GM12878 (cell line): ENCODE measurements around the gene ARL4D. TPM values are rescaled to one million over a fixed set of nuclear protein-coding genes. Genes with fewer than 3 reads are reported as not detected.
A peak's percentile ranks its signal among the peaks of the same experiment; 100 is the strongest.

Source experiments
- ATAC-seq: fragments of 200-7000 bp; cut with Tn5 transposase; 3 replicates; pipeline ENCODE4 v1.9.1; 2020; ENCODE audit warnings: mild to moderate bottlenecking, moderate library complexity
- BruUV-seq: library from RNA; stranded (reverse); fragments of 400-500 nt; replicated peaks from 2 replicates; lab custom pipeline; 2021; lab: Mats Ljungman, UMichigan
- CTCF ChIA-PET: fragments of 300-600 bp; sonication (Branson Sonifier 250); formaldehyde crosslinking; extraction: SDS; loops from one replicate; lab custom pipeline; 2021; ENCODE audit warnings: inconsistent platforms; lab: Yijun Ruan, JAX
- POLR2A ChIA-PET: fragments of 350-600 bp; formaldehyde crosslinking; extraction: SDS; loops from one replicate; lab custom pipeline; 2021; ENCODE audit warnings: inconsistent platforms; lab: Charles Lee
- RAD21 ChIA-PET: fragments of 300-600 bp; sonication (Branson Sonifier 250); formaldehyde crosslinking; loops from one replicate; lab custom pipeline; 2023; ENCODE audit warnings: antibody characterized with exemption; ENCODE audit not compliant: unreplicated experiment; lab: Charles Lee
- SMC1A ChIA-PET: fragments of 300-600 bp; sonication (Branson Sonifier 250); formaldehyde crosslinking; loops from one replicate; lab custom pipeline; 2023; ENCODE audit not compliant: unreplicated experiment, uncharacterized antibody; lab: Charles Lee
- DNase-seq: peaks from one replicate; pipeline ENCODE4 v3.0.0-alpha.2; 2011; ENCODE audit warnings: low read depth, low spot score
- FAIRE-seq: peaks from 3 replicates; lab custom pipeline; 2011; peaks lifted over from hg19 to GRCh38; lab: Jason Lieb, UNC
- H2AFZ ChIP-seq: 2 replicates; pipeline ENCODE4 v1.6.0; 2011; ENCODE audit warnings: low read depth, low read length, control low read depth; ENCODE audit not compliant: control insufficient read depth
- H3K27ac ChIP-seq: 2 replicates; pipeline ENCODE4 v1.5.1; 2011; ENCODE audit warnings: control low read depth; ENCODE audit not compliant: control insufficient read depth, insufficient read depth
- H3K27me3 ChIP-seq, 2 experiments: replicated peaks in 1 of 2; 2 replicates each; pipeline versions ENCODE4 v1.6.0 to v1.6.1; 2011; ENCODE audit warnings: low read length in 1 of 2; ENCODE audit not compliant: control insufficient read depth in 2 of 2, insufficient read depth in 2 of 2
- H3K36me3 ChIP-seq, 2 experiments: 2 replicates each; pipeline ENCODE4 v1.5.1; 2011; ENCODE audit warnings: low read length in 1 of 2; ENCODE audit not compliant: control insufficient read depth in 2 of 2, insufficient read depth in 2 of 2
- H3K4me1 ChIP-seq: 2 replicates; pipeline ENCODE4 v1.6.1; 2011; ENCODE audit warnings: mild to moderate bottlenecking, low read length, moderate library complexity, mixed read lengths; ENCODE audit not compliant: control insufficient read depth, insufficient read depth
- H3K4me2 ChIP-seq: 2 replicates; pipeline ENCODE4 v1.6.0; 2011; ENCODE audit warnings: control low read depth; ENCODE audit not compliant: control insufficient read depth, insufficient read depth
- H3K4me3 ChIP-seq: fragments of 200-600 bp; sonication (generic); 2 replicates; pipeline ENCODE4 v1.5.1; 2016
- H3K79me2 ChIP-seq: 2 replicates; pipeline ENCODE4 v1.6.0; 2011; ENCODE audit warnings: low read length; ENCODE audit not compliant: control insufficient read depth, insufficient read depth
- H3K9ac ChIP-seq: 2 replicates; pipeline ENCODE4 v1.8.0; 2011; ENCODE audit warnings: low read length, control low read depth, mixed read lengths; ENCODE audit not compliant: control insufficient read depth, insufficient read depth
- H3K9me3 ChIP-seq: replicated peaks from 3 replicates; pipeline ENCODE4 v1.5.1; 2011; ENCODE audit warnings: mild to moderate bottlenecking, low read length; ENCODE audit not compliant: control insufficient read depth, insufficient read depth
- H4K20me1 ChIP-seq: 2 replicates; pipeline ENCODE4 v1.6.0; 2011; ENCODE audit not compliant: control insufficient read depth, insufficient read depth
- ATF7 ChIP-seq: fragments of 450-650 bp; IDR thresholded peaks from 2 replicates; pipeline ENCODE4 v1.6.1; 2016; ENCODE audit warnings: low read depth, mild to moderate bottlenecking
- BMI1 ChIP-seq: fragments of 450-650 bp; IDR thresholded peaks from 2 replicates; pipeline ENCODE4 v1.6.1; 2016; ENCODE audit warnings: mild to moderate bottlenecking, moderate library complexity, borderline replicate concordance
- CBX5 ChIP-seq: sonication (generic); IDR thresholded peaks from 2 replicates; pipeline ENCODE4 v1.6.1; 2016; ENCODE audit warnings: low read depth, moderate library complexity, mild to moderate bottlenecking, inconsistent platforms
- HDGF ChIP-seq: fragments of 450-650 bp; IDR thresholded peaks from 2 replicates; pipeline ENCODE4 v1.6.1; 2016; ENCODE audit warnings: antibody characterized with exemption
- MEF2B ChIP-seq: fragments of 450-650 bp; IDR thresholded peaks from 2 replicates; pipeline ENCODE4 v1.6.1; 2018; ENCODE audit warnings: mild to moderate bottlenecking, moderate library complexity; ENCODE audit not compliant: partially characterized antibody, poor library complexity, severe bottlenecking
- NFXL1 ChIP-seq: fragments of 450-650 bp; IDR thresholded peaks from 2 replicates; pipeline ENCODE4 v1.6.1; 2017; ENCODE audit warnings: antibody characterized with exemption, mild to moderate bottlenecking, borderline replicate concordance
- POLR2AphosphoS2 ChIP-seq: IDR thresholded peaks from 2 replicates; pipeline ENCODE4 v1.6.1; 2011; ENCODE audit warnings: low read depth, mild to moderate bottlenecking, low read length, improper control_type of control experiment, moderate library complexity
- POLR2AphosphoS5 ChIP-seq: IDR thresholded peaks from 2 replicates; pipeline ENCODE4 v1.6.1; 2011; ENCODE audit warnings: mild to moderate bottlenecking, low read length, inconsistent platforms
- RFX5 ChIP-seq: IDR thresholded peaks from 2 replicates; pipeline ENCODE4 v1.6.1; 2011; ENCODE audit warnings: low read depth, low read length, improper control_type of control experiment
- SMARCA5 ChIP-seq: fragments of 450-650 bp; IDR thresholded peaks from 2 replicates; pipeline ENCODE4 v1.6.1; 2017; ENCODE audit warnings: mild to moderate bottlenecking
- SPI1 ChIP-seq: IDR thresholded peaks from 2 replicates; pipeline ENCODE4 v1.6.1; 2011; ENCODE audit warnings: low read depth, mild to moderate bottlenecking, low read length, moderate library complexity, borderline replicate concordance; ENCODE audit not compliant: insufficient read depth
- SUZ12 ChIP-seq: fragments of 200-600 bp; sonication (generic); IDR thresholded peaks from one replicate; pipeline ENCODE4 v1.6.1; 2018; ENCODE audit warnings: antibody characterized with exemption, mild to moderate bottlenecking; ENCODE audit not compliant: unreplicated experiment
- TCF3 ChIP-seq: IDR thresholded peaks from 2 replicates; pipeline ENCODE4 v1.6.1; 2012; ENCODE audit warnings: low read depth, mild to moderate bottlenecking, low read length, borderline replicate concordance; ENCODE audit not compliant: insufficient read depth
- WRNIP1 ChIP-seq: IDR thresholded peaks from 2 replicates; pipeline ENCODE4 v1.6.1; 2011; ENCODE audit warnings: low read depth, low read length, improper control_type of control experiment, borderline replicate concordance
- YBX1 ChIP-seq: fragments of 450-650 bp; IDR thresholded peaks from 2 replicates; pipeline ENCODE4 v1.6.1; 2016; ENCODE audit warnings: antibody characterized with exemption
- ZBTB40 ChIP-seq: fragments of 450-650 bp; IDR thresholded peaks from 2 replicates; pipeline ENCODE4 v1.6.1; 2016; ENCODE audit warnings: mild to moderate bottlenecking, moderate library complexity, borderline replicate concordance
- WGBS: methylation state at CpG from one replicate; pipeline ENCODE4 v1.1.6; 2016; ENCODE audit warnings: low lambda C conversion rate; ENCODE audit not compliant: insufficient replicate concordance, insufficient coverage; ENCODE audit errors: missing lambda C conversion rate; 5-methylcytosine and 5-hydroxymethylcytosine counted together
- in situ Hi-C: fragments of 300-500 bp; cut with MboI; formaldehyde crosslinking; loops from 9 replicates; pipeline ENCODE4 v1.14.3; 2018; ENCODE audit warnings: mixed read lengths
- intact Hi-C: fragments of 100-400 bp; cut with micrococcal nuclease; formaldehyde crosslinking; loops from one replicate; pipeline ENCODE4 v1.14.2; 2022; ENCODE audit not compliant: unreplicated experiment
- polyA plus RNA-seq, 11 experiments: library from polyadenylated mRNA; depleted of rRNA in 4 of 11; unstranded in 6 of 11; stranded (reverse) in 5 of 11; fragments of >200 nt; fragmentation: Nextera tagmentation in 4 of 11; fragmentation: Illumina TruSeq in 1 of 11; extraction: Ambion mirVana in 4 of 11; extraction: Trizol in 1 of 11; gene quantifications; 1 replicate in 1 of 11; 2 replicates in 10 of 11; pipeline versions ENCODE4 v1.2.1 to v1.2.3, GENCODE V29; 2011 to 2016; ENCODE audit warnings: inconsistent platforms in 2 of 11, missing spikeins in 2 of 11, low read depth in 1 of 11
- total RNA-seq, 4 experiments: library from RNA; depleted of rRNA in 3 of 4; stranded (reverse); fragments of >200 nt in 3 of 4; fragmentation: Illumina TruSeq in 1 of 4; extraction: Trizol in 1 of 4; gene quantifications; 2 replicates each; pipeline versions ENCODE4 v1.2.1 to v1.2.3, GENCODE V29; 2013 to 2021
- TF ChIP-seq, protein P1 (sequence below): fragments of 450-650 bp; IDR thresholded peaks from 2 replicates; pipeline ENCODE4 v1.6.1; 2017; ENCODE audit warnings: mild to moderate bottlenecking

The ARL4D gene
- total and polyA plus RNA-seq, 10 of the 15 experiments (the other 5 are each of a cell fraction or from before 2014, with no cell fraction given): 0.10 to 1.5 (median 0.75) TPM

DNA sequence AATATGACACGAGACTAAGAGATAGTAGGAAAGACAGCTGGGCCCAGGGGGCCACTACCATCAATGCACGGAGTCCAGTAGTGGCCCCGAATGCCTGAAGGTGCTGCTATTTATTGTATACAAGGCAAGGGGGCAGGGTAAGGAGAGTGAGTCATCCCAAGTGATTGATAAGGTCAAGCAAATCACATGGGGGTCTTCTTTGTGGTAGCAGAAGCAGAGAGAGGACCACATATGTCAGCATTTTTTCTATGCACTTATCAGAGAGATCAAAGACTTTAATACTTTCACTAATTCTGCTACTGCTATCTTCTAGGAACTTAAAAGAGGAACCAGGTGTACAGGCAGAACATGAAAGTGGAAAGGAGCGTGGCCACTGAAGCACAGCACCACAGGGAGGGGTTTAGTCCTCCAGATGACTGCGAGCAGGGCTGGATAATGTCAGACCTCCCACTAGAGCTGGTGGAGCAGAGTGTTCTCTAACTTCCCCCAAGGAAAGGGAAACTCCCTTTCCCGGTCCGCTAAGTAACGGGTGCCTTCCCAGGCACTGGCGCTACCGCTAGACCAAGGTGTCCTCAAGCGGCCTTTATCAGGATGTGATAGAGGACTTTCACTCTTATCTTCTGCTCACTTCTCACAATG is 26.4 kb upstream of the ARL4D start:
- Histone ChIP-seq H3K9me3 (no peaks in the 10 kb centered on the region), H3K36me3 (no peaks in the 10 kb centered on the region), H3K4me1 (peaks cover 51% of the 10 kb centered on the region), H3K27me3 (no peaks in the 10 kb centered on the region), H3K4me2 (peak overlapping the region; percentile 85), H3K4me3 (peak overlapping the region; percentile 55), H3K27ac (peak overlapping the region; percentile 69), H2AFZ (peak overlapping the region; percentile 71), H4K20me1 (no peaks in the 10 kb centered on the region), H3K79me2 (peaks cover 4% of the 10 kb centered on the region; the same call in 1 of the 2 replicates), H3K9ac (peak overlapping the region; percentile 54)
- ATAC-seq: peak; percentile 71
- WGBS: 1% methylated on average over 11 of the region's 11 CpGs
- ChIA-PET SMC1A (interaction anchor here (0.8 to 1.9 kb wide), 5 partner anchors 16 to 111 kb away, joined by 3 to 10 read pairs (median 4); partner anchors contain the start of gene DHX8), RAD21 (interaction anchor here (0.7 to 2.6 kb wide), 3 partner anchors 11 to 111 kb away, joined by 6 to 11 read pairs (median 6); partner anchors contain the start of gene DHX8), CTCF (interaction anchor here (0.7 to 2.6 kb wide), 6 partner anchors 12 to 111 kb away, joined by 3 to 19 read pairs (median 8); partner anchors contain the start of gene DHX8), POLR2A (interaction anchor here (0.7 to 1.2 kb wide), 5 partner anchors 12 to 198 kb away, joined by 3 to 5 read pairs (median 3); partner anchors contain the start of genes ARL4D and DHX8)
- in situ Hi-C loops (loop anchor here (25.0 kb wide), 1 partner anchor 1685 kb away; the partner anchor contains the start of gene EIF1), intact Hi-C loops (loop anchor here (1.0 kb wide), 2 partner anchors 16 to 111 kb away; partner anchors contain the start of gene DHX8)
- no TSS peak for BruUV-seq
- peak; percentile 79 for DNase-seq
- peak; percentile 75 for FAIRE-seq
- no peak for TF ChIP-seq TCF3
- no peak for TF ChIP-seq MEF2B
- TF ChIP-seq POLR2AphosphoS2: no peak
- TF ChIP-seq CBX5: no peak
- peak; percentile 86 for TF ChIP-seq SPI1
- TF ChIP-seq ATF7: peak; percentile 49; the same call in 1 of the 2 replicates
- TF ChIP-seq SMARCA5: peak; percentile 67; the same call in 1 of the 2 replicates
- TF ChIP-seq SUZ12: no peak
- TF ChIP-seq WRNIP1: no peak
- TF ChIP-seq HDGF: no peak
- TF ChIP-seq RFX5: no peak
- TF ChIP-seq BMI1: no peak
- TF ChIP-seq, protein P1, sequence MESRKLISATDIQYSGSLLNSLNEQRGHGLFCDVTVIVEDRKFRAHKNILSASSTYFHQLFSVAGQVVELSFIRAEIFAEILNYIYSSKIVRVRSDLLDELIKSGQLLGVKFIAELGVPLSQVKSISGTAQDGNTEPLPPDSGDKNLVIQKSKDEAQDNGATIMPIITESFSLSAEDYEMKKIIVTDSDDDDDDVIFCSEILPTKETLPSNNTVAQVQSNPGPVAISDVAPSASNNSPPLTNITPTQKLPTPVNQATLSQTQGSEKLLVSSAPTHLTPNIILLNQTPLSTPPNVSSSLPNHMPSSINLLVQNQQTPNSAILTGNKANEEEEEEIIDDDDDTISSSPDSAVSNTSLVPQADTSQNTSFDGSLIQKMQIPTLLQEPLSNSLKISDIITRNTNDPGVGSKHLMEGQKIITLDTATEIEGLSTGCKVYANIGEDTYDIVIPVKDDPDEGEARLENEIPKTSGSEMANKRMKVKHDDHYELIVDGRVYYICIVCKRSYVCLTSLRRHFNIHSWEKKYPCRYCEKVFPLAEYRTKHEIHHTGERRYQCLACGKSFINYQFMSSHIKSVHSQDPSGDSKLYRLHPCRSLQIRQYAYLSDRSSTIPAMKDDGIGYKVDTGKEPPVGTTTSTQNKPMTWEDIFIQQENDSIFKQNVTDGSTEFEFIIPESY: no peak
- TF ChIP-seq POLR2AphosphoS5: no peak
- no peak for TF ChIP-seq YBX1
- no peak for TF ChIP-seq ZBTB40
- TF ChIP-seq NFXL1: no peak
